ENCODE results near the gene PPP1R13B.
"Not testable (repeated sequence)": the region's sequence is repeated elsewhere in the genome, so short reads cannot be mapped to it uniquely, and the experiment has no call there.

The PPP1R13B gene

DNA sequence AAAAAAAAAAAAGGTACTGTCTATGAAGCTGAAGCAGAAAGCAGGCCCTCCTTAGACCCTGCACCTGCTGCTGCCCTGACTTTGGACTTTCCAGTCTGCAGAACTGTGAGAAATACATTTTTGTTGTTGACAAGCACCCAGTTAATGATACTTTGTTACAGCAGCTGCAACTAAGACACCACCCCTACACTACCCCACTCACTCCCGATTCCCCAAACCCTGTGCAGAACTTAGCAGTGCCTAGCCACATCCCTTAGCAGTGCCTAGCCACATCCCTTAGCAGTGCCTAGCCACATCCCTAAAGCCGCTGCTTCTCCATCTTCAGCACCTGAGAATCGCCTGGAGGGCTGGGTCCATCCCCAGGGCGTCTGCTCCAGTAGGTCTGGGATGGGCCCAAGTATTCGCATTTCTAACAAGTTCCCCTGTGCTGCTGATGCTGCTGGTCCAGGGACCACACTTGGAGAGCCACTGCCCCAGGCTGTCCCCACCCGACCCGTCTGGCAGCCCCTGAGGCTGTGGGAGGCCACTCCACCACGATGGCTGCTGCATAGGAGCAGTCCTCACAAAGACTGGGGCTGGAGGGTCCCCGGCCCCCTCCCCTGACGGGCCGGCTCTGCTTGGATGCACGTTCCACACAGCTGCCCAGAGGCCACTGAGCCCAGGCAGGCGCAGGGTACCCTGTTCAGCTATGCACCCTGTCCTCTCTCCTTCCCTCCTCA lies 10.8 kb upstream of the PPP1R13B start:
- DNase-seq: no peak

DNA sequence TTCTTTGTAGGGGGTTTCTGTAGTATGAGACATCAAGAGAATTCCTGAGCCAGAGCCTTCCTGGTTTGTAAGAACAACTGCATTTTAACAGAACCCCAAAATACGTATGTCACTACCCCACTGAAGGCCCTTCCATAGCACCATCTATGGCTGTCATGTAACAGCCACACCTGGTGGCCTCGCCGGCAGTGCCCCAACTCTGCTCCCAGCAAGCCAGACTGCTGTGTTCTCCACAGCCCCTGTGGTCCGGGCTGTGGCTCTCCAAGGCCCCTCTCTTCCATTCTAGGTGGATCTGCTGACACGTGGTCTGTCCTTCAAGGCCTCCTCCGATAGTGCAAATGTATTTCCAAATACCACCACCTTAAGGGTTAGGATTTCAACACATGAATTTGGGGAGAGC lies 9.9 kb upstream of the PPP1R13B start:
- DNase-seq: no peak

DNA sequence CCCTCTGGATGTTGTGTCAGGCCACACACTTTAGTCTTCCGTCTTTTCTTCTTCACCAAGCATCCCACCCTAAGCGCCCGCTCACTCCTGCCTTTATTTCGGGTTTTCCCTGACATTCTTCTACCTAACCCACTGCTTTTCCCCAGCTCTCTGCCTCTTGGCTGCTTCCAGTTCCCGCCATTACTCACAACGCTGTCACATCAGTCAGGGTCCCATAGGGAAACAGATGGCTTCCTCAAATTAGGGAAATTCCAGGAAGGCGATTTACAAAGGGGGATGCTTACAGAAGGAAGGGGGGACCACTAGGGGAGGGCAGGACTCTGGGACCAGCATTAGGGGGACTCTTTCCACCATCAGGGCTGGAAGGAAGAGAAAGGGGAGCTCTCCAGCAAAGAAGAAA lies 9.2 kb upstream of the PPP1R13B start:
- DNase-seq: no peak

DNA sequence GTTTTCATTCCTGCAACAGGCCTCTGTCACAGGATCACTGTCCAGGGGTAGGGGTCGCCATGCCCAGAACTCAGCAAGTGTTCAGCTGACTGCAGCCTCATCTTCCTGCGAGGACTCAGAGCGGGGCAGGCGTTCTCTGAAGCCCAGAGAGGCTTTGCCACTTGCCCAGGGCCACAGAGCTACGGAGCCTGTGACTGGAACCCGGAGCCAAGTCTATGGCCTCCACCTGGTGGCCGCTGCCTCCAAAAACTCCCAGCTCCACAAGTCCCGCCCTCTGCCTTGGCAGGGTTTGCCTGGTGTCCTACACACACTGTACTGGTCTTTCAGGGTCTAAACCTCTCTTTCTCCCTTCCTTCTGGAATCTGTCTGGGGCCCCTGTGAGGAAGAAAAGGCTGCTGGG lies 8.7 kb upstream of the PPP1R13B start:
- no peak for DNase-seq

DNA sequence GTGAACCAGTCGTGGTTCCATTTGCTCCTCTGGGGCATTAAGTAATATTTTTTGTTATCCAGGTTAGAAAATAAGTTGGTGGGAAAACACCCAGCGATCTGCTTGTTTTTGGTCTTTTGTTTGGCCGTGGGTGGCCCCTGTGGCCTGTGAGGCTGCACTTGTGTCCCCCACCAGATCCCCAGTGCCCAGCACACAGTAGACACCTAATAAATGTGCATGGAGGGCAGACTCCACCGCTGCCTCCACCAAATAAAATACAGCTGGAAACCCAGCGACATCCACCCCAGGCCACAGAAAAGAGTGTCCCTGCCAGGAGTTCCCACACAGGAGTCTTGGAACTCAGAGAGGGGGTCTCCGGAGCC lies 8.3 kb upstream of the PPP1R13B start:
- DNase-seq: no peak

DNA sequence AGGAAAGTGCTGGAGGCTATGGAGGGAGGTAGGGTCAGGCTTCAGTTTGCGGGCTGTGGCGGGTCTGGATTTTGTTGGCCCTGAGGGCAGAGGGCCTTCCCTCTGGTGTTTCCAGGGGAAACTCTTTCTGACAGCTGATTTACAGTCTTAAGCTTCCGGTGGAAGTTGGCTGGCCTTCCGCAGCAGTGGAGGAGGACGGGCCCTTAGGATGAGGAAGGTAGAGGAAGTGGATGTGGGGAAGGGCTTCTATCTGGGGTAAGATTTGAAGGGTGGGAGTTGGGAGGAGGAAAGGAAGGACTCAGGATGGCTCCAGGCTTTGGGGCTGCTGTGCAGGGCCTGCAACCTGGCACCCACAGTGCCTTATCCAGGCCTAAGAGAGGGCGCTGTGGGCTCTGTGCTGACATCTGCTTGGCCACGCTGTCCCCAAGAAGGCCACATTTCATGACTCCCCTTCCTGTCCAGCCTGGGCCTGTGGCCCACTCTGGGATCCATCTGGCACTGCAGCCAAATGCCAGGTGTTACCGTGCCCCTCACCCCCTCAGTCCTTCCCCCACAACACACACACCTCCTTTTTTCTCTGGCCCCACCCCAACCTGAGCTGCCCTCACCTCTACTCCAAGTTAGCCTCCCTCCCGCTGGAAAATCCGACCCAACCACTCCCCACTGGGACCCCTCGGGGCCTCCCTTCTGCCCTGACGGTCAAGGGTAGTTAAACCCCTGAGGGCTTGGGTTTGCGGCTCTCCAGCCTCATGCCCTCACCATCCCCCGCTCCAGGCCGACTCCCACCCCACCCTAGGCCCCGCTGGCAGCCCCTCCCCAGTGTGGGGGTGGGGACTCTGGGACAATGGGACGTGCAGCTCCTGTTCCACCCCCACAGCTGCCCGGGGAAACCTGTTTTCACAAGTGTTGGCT lies 7.7 kb upstream of the PPP1R13B start:
- DNase-seq: no peak

DNA sequence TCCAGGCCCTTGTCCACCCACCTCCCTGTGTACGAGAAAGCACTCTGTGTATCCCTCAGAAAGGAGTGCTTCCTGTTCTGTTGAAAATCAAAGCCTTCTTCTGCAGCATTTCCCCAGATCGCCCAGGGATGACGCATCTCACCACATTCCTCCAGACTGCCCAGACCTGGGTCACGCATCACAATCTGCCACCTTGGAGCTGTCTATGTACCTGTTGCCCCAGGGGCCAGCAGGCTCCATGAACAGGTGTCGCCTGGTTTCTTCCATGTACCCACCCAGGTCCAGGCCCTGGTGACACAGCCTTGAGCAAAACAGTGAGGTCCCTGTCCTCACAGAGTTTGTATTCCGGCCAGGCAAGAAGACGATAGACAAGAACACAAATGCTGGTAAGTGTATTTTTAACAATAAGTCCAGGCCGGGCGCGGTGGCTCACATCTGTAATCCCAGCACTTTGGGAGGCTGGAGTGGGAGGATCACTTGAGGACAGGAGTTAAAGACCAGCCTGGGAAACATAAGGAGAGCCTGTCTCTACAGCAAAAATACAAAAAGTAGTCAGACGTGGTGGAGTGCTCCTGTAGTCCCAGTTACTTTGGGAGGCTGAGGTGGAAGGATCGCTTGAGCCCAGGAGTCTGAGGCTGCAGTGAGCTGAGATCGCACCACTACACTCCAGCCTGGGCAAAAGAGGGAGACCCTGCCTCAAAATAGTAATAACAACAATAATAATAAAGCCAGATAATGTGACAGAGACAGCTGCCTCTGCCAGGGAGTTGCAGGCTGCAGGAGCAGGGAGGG lies 6.8 kb upstream of the PPP1R13B start:
- DNase-seq: no peak

DNA sequence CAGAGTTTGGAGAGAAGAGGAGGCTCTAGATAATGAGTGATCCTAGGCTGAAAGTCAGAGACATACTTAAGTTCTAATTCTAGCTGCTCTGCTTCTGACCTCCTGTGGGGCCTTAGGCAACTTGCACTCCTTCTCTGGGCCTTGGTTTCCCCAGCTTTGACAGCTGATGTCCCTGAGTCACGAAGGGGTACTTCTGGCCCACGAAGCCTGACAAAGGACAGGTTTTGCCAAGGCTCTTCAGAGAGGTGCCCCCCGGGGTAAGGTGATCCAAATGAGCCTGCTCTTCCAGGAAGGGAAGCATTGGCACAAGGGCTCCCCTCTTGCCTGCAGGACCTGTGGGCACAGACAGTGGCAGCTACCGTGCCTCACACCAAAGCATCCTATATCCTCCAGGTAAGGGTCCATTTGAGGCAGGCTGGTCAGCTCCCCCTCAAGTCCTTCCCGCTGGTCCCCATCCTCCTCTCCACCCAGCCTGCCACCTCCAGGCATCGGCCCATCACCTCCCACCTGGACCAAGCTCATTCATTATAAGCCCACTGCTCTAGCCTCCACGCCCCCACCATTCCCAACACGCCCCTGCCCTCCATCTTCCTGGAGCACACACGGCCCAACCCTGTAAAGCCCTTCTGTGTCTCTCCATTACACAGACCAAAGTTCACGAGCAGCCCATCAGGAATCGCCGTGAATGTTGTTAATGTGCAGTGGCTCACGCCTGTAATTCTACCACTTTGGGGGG lies 1.9 kb upstream of the PPP1R13B start:
- no peak for DNase-seq

DNA sequence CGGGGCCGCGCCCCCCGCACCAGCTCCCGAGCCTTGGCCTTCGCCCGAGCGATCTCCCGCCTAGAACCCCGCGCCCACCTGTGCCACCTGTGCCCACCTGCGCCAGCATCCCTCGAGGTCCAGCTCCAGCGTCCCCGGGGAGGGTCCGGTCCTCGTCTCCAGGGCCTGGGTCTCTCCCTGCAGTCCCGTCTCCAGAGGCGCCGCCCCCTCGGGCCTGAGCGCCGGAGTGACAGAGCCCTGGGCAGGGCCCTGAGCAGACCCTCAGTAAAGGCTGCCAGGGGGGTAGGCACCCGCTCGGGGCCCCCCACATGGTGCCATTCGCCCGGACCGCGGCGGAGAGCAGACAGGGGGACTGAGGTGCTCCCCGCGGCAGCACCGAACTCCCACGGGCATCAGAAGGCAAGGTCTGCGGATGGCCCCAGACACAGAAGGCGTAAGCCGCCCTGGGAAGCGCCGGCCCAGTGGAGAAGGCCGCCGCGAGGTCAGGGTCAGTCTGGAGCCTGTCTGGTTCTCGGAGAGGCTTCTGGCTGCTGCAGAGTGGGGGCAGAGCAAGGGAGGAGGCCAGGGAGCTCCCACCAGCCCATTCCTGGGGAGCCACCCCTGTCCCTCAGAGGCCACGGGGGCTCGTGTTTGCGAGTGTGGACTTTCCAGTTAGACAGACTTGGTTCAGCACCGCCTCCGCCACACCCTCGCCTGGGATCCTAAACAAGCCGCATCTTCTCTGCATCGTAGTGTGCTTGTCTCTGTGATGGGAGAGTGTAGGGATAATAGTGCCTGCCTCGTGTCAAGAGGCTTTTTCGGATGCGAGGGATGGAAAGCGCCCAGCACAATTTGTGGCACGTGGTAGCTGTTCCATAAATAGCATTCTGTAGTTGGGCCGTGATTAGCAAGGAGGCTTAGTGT lies 1.1 kb upstream of the PPP1R13B start:
- DNase-seq: no peak

DNA sequence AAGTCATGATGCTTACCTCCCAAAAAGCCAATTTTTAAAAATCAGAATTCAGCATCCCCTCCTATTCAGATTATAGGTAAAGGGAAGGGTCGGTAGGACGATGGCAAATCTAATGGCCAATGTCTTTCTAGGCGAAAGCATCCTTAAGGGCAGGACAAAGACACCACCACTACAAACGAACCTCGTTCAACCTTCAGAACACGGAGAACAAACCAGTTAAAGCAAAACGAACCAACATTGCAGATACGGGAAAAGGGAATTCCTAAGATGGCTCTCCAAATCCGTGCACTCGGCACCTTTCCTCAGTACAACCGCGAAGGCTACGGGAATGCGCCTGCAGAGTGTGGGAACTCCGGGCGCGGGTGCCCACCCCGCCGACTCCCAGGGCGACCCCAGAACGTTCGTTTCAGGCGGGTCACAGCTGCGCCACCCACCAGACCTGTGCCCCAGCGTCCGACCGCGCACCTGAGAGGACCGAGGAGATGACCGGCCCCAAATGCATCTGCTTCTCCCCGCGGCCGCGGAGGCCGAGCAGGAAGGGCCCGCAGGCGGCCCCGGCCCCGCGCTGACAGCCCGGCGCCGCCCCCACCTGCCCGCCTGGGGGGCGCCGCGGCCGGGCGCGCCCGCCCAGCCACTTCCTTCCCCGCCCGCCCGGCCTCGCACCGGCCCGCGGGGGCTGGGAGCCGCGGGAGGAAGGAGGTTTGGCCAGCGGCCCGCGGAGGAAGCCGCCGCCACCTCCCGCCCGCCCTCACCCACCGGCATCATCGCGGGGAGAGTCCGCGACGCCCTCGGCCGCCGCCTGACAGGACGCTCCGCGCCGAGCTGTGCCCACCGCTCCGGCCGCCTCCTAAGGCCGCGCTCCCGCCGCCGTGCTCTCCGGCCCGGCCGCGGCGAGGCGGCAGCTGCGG lies 578 bp downstream of the PPP1R13B start:
- DNase-seq: no peak

DNA sequence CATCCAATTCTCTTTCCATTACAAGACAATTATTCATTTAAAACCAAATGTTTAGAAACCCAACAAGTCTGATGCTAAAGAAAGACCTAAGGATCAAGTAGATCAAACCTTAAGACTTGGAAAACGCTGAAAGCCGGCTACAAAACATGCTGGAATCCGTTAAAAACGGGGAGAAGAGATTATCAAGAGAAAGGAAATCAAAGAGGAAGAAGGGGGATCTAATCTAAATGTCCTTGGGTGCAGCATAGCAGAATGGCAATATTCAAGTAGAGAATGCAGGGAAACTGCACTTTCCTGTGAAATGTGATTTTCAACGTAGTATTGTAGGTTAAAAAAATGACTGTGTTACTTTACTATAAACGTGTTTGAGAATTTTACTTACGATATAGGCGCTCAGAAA lies 1.3 kb downstream of the PPP1R13B start:
- no peak for DNase-seq

DNA sequence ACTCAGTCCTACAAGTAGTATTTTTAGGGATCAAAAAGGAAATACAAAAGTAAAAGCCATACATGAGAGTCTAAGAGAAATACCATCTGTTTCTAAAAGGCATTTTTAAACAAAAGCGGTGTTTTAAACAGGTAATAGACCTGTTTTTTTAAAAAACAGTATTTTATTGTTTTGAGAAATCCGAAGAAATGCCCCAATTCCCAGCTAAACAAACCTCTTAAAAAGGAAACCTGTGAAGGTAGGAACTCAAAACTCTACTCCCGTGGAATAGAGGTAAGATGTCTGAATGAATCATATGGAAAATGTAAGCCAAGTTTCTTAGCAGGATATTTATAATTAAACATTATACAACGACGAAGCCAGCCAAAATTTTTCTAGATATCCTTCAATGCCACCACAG lies 2.0 kb downstream of the PPP1R13B start:
- no peak for DNase-seq

DNA sequence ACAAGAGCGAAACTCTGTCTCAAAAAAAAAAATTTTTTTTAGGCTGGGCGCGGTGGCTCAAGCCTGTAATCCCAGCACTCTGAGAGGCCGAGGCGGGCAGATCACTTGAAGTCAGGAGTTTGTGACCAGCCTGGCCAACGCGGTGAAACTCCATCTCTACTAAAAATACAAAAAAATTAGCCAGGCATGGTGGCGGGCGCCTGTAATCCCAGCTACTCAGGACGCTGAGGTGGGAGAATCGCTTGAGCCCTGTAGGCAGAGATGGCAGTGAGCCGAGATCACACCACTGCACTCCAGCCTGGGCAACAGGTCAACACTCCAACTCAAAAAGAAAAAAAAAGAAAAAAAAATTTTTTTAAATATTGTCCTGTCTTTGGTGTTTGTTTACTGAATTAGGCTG lies 6.1 kb downstream of the PPP1R13B start:
- DNase-seq: not testable (repeated sequence)

DNA sequence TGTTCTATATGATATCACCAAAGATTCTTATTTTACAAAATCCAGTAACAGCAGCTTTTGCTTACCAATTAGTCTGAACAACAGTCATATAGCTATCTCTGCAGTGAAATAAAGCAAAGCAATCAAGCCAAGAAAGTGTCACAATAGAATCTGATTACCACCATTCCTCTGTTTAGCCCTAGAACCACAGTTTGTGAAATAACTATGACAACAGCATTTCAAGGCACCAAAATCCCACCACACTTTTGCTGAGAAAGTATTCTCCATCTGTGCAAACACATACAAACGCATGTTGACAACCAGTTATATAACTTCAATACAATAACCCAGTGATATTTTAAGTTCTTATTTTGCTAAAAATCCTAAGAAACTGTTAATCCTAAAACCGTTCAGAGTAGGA lies 7.4 kb downstream of the PPP1R13B start:
- no peak for DNase-seq

DNA sequence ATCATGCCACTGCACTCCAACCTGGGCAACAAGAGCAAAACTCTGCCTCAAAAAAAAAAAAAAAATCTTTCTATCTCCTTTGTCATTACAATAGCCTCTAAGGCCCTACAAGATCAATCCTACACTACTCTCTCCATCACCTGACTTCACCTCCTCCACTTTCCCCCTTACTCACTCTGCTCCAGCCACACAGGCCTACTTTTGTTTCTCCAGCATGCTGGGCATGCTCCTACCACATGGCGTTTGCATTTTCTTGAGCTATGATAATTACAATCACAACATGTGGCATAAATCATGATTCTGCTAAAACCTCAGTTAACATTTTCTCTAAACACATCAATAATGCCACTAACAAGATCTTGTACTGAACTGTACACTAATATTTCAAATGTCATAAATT lies 7.8 kb downstream of the PPP1R13B start:
- DNase-seq: no peak

DNA sequence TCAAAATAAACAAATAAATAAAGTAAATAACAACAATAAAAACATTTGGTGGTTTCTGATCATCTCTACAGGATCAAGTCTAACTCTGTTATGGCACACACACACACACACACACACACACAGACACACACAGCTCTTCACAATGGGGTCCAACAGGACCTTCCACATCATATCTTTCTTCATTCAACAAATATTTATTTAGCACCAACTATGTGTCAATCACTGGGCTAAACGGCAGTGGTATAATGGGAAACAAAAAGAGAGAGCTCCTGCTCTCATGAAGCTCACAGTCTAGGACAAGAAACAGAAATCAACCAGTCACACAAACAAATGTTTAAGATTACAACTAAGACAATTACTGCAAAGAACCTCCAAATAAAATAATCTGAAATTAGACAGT lies 9.3 kb downstream of the PPP1R13B start:
- no peak for DNase-seq

DNA sequence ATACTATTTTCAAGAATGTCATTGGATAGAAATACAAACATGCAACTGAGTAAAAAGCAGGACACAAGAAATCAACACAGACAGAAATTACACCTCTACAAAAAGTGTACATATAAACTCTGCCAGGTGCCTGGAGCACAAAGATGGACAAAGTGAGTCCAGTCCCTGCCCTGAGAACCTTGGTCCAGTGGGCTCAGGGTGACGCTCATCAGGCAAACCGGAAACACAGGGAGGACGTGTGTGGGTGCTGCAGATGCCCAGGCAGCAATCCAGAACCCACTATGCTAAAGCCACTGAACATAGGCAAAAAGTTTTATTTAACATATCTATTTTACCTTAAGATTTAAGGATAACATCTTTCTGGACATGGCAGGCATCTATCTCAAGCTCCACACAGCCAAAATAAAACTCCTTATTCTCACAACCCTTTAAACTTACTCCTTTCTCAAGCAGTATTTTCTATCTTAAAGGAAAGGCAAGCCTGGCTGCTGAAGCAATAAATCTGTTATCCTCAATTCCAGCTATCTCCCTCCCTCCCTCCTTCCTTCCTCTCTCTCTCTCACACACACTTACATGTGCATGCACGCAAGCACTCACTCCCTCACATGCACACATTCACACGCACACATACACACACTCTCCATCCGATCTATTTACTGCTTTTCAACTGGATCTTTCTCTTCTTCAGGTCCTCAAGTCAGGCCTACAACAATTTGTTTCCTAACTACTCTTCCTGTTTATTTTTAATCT lies 10.2 kb downstream of the PPP1R13B start:
- no peak for DNase-seq

DNA sequence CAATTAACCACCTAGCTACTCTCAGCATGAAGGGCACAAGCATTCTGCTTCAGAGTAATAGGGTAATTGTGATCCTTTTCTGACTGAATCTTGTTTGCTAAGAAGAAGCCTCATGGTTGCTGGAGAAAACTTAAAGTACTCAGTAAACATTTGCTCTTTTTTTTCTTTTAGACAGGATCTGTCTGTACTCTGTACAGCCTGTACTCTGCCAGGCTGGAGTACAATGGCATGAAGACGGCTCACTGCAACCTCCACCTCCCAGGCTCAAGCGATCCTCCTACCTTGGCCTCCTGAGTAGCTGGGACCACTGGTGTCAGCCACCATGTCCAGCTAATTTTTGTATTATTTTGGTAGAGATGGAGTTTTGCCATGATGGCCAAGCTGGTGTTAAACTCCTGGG lies 12.4 kb downstream of the PPP1R13B start:
- DNase-seq: no peak

DNA sequence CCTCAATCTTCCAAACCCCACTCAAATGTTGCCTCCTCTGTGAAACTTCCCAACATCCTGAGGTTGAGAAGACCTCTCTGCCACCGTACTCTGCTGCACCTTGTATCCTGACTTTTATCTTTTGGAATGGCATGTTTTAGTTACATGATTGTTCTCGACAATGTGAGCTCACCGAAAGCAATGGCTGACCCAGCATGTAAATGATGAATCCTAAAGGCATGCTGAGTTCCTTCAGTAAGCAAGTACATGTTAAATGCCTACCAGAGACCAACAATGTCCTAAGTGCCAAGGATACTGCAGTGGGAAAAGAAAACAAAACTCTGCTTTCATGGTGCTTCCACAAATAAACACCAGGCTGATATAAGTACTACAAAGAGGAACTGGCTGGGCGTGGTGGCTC lies 13.7 kb downstream of the PPP1R13B start:
- DNase-seq: no peak

DNA sequence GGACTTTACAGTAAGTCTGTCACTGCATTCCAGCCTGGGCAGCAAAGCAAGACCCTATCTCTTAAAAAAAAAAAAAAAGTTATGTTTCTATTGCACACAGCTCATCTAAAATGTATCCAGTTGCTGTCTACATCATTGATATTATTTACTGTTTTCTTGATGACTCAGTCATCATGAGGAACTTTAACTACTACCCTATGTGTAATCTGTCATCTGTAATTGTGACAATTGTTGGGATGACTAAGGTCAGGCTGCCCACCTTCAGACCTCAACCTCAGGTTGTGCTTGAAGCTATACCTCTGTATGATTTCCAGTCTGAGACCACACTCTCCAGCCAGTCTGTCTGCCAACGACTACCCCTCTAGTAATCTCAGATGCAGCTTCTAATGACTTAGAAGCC lies 15.3 kb downstream of the PPP1R13B start:
- DNase-seq: no peak

Data from amniotic stem cell (primary cell).